Prostate gland (tissue), 2 donors: ENCODE data around the gene KIF5C. TPM values are rescaled to one million over a fixed set of nuclear protein-coding genes. Genes with fewer than 3 reads are reported as not detected.

ENCODE experiments used
- DNase-seq: peaks from one replicate; pipeline ENCODE4 v3.0.0-alpha.2; 2019; ENCODE audit warnings: low spot score
- H3K27ac ChIP-seq, 2 donors: fragments of 200-600 bp; sonication (generic); 2 replicates each; pipeline ENCODE4 v1.5.1; 2017 to 2019
- H3K27me3 ChIP-seq: fragments of 200-600 bp; sonication (generic); replicated peaks from 2 replicates; pipeline ENCODE4 v1.5.1; 2019; ENCODE audit not compliant: insufficient read depth
- H3K36me3 ChIP-seq, 2 donors: fragments of 200-600 bp; sonication (generic); 1 replicate in 1 of 2; 2 replicates in 1 of 2; pipeline versions ENCODE4 v1.5.1 to v1.8.1; 2017 to 2019
- H3K4me1 ChIP-seq: fragments of 200-600 bp; sonication (generic); replicated peaks from 2 replicates; pipeline ENCODE4 v1.5.1; 2019
- H3K4me3 ChIP-seq, 2 donors: fragments of 200-600 bp; sonication (generic); 2 replicates each; pipeline ENCODE4 v1.5.1; 2017 to 2019
- H3K9me3 ChIP-seq: fragments of 200-600 bp; sonication (generic); 2 replicates; pipeline ENCODE4 v1.5.1; 2017
- POLR2A ChIP-seq: fragments of 450-650 bp; IDR thresholded peaks from one replicate; pipeline ENCODE4 v1.6.1; 2016; ENCODE audit warnings: antibody characterized with exemption, mild to moderate bottlenecking
- POLR2AphosphoS5 ChIP-seq: sonication (generic); formaldehyde crosslinking; IDR thresholded peaks from one replicate; pipeline ENCODE4 v1.6.1; 2017; ENCODE audit warnings: antibody characterized with exemption
- WGBS: methylation state at CpG from one replicate; pipeline ENCODE4 v1.1.5; 2018; 5-methylcytosine and 5-hydroxymethylcytosine counted together
- intact Hi-C: fragments of 100-400 bp; cut with DNase I; formaldehyde crosslinking; loops from one replicate; pipeline ENCODE4 v1.14.2; 2022
- total RNA-seq, 2 donors: library from RNA; depleted of rRNA; stranded (reverse); fragments of >200 nt; gene quantifications; one replicate each; pipeline ENCODE4 v1.1.0, GENCODE V29; 2016
- TF ChIP-seq, protein P1 (sequence below), 4 experiments: fragments of 200-600 bp in 2 of 4; fragments of 450-650 bp in 2 of 4; sonication (generic) in 2 of 4; IDR thresholded peaks; 1 replicate in 3 of 4; 2 replicates in 1 of 4; pipeline ENCODE4 v1.5.1; 2016 to 2019; ENCODE audit warnings: antibody characterized with exemption in 4 of 4, mild to moderate bottlenecking in 2 of 4, moderate library complexity in 2 of 4

The KIF5C gene
- total RNA-seq, 2 donors from 2014 or later: 84.3 to 123 TPM

DNA sequence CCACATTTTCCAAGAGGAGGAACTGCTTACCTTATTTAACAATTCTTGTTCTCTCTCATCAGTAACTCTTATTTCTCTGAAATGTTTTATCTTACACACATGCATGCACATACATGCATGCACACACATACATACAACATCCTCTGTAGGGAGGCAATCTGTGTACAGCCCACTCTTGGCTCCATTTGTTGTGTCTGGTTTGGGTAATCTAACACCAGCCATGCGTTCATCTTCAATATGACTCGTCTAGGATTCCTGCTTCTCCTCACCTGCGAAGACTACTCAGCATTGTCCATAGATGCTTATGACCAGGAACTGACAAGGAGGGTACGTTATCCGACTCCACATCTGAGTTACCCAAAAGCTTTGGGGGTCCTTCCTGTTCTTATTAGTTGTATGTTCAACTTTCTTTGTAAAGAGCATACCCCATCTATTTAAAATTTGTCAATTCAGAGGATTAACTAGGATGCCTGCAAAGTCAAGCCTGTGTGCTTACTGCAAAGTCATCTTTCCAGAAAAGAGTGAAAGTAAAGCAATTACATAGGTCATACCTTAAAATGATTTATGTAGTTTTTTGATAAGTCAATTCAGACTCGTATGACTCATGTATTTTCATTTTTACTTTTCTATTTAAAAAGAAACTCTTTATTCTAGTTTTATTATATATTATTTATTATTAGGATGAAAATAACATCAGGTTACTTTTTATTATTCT lies 181.7 kb downstream of the KIF5C start:
- intact Hi-C loops: no loop called here
- H3K27ac ChIP-seq: no peak overlapping the region
- no peaks in the 10 kb centered on the region for H3K9me3 ChIP-seq
- WGBS: 82% methylated on average over 6 of the region's 6 CpGs
- no peaks in the 10 kb centered on the region for H3K36me3 ChIP-seq
- H3K4me3 ChIP-seq: no peak overlapping the region
- DNase-seq: no peak
- H3K27me3 ChIP-seq: no peaks in the 10 kb centered on the region
- TF ChIP-seq POLR2A (no peak), POLR2AphosphoS5 (no peak)
- TF ChIP-seq, protein P1, sequence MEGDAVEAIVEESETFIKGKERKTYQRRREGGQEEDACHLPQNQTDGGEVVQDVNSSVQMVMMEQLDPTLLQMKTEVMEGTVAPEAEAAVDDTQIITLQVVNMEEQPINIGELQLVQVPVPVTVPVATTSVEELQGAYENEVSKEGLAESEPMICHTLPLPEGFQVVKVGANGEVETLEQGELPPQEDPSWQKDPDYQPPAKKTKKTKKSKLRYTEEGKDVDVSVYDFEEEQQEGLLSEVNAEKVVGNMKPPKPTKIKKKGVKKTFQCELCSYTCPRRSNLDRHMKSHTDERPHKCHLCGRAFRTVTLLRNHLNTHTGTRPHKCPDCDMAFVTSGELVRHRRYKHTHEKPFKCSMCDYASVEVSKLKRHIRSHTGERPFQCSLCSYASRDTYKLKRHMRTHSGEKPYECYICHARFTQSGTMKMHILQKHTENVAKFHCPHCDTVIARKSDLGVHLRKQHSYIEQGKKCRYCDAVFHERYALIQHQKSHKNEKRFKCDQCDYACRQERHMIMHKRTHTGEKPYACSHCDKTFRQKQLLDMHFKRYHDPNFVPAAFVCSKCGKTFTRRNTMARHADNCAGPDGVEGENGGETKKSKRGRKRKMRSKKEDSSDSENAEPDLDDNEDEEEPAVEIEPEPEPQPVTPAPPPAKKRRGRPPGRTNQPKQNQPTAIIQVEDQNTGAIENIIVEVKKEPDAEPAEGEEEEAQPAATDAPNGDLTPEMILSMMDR (IDR thresholded peaks at IDR 0.05): no peak
- H3K4me1 ChIP-seq: no peaks in the 10 kb centered on the region

DNA sequence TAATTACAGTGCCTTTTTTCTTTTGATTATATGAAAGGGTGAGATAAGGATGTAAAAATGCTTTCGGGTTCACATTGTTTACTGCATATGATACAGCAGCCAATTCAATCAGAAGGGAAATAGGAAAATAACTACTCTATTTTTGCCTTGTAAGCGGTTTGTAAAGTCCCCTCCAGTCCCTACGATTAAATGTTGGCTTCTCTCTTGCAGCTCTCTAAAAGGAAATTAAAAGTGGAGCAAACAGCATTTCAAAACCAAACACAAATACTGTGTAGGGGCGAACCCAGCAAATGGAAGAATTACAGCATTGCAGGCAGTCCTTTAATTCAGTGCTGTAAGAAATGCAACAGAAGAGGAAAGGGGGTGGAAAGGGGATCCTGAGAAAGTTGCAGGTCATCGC lies 182.4 kb downstream of the KIF5C start:
- H3K36me3 ChIP-seq: no peaks in the 10 kb centered on the region
- H3K4me1 ChIP-seq: no peaks in the 10 kb centered on the region
- intact Hi-C loops: no loop called here
- no peaks in the 10 kb centered on the region for H3K27me3 ChIP-seq
- no peak overlapping the region for H3K27ac ChIP-seq
- H3K9me3 ChIP-seq: no peaks in the 10 kb centered on the region
- no peak overlapping the region for H3K4me3 ChIP-seq
- 36% methylated on average over 5 of the region's 5 CpGs for WGBS
- TF ChIP-seq POLR2A: no peak
- TF ChIP-seq, protein P1 (IDR thresholded peaks at IDR 0.05): no peak
- no peak for TF ChIP-seq POLR2AphosphoS5
- DNase-seq: no peak

DNA sequence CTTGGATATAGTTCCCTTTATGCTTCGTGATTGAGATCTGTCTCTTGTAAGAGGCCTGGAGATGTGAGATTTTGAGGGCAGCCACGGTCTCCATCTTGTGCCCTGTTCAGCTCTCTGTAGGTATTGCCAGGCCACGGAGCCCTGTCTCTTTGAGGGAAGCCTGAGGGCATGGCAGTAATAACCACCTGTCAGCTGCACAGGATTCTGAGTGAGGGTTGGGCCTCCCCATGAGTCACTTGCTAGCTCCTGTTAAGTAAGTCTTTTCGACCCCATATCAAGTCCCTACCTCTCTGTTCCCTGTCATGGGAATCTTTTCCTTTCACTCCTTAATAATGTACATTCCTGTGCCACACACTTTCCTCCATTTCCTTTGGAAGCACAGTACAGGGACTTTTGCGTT lies 183.9 kb downstream of the KIF5C start:
- WGBS: 80% methylated on average over 5 of the region's 5 CpGs
- Histone ChIP-seq H3K36me3 (no peaks in the 10 kb centered on the region), H3K4me1 (no peaks in the 10 kb centered on the region), H3K27me3 (no peaks in the 10 kb centered on the region), H3K4me3 (no peak overlapping the region), H3K27ac (no peak overlapping the region), H3K9me3 (no peaks in the 10 kb centered on the region)
- intact Hi-C loops: no loop called here
- no peak for TF ChIP-seq POLR2A
- no peak for TF ChIP-seq POLR2AphosphoS5
- TF ChIP-seq, protein P1 (IDR thresholded peaks at IDR 0.05): no peak
- no peak for DNase-seq

DNA sequence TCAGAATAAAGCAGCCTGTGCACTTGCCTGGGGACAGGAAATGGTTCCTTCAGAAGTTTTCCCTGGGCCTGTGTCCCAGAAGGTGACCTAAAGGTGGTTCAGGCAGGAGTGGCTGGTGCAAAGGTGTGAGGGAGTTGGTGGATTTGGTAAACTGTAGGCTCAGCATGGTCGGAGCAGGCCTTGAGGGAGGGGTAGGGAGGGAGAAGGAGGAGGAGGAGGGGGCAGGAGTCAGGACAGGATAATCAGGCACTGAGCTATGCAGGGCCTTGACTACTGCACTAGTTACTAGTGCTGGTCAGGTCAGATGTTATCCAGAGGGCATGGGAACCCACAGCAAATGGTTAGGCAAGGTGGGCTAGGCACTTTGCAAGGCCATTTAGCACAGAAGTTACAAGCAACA lies 184.8 kb downstream of the KIF5C start:
- 71% methylated on average over 1 of the region's 1 CpG for WGBS
- H3K4me3 ChIP-seq: no peak overlapping the region
- no peaks in the 10 kb centered on the region for H3K4me1 ChIP-seq
- intact Hi-C loops: no loop called here
- H3K27ac ChIP-seq: no peak overlapping the region
- TF ChIP-seq POLR2A: no peak
- TF ChIP-seq, protein P1 (IDR thresholded peaks at IDR 0.05): no peak
- no peak for TF ChIP-seq POLR2AphosphoS5
- DNase-seq: no peak
- H3K9me3 ChIP-seq: no peaks in the 10 kb centered on the region
- no peaks in the 10 kb centered on the region for H3K27me3 ChIP-seq
- no peaks in the 10 kb centered on the region for H3K36me3 ChIP-seq

DNA sequence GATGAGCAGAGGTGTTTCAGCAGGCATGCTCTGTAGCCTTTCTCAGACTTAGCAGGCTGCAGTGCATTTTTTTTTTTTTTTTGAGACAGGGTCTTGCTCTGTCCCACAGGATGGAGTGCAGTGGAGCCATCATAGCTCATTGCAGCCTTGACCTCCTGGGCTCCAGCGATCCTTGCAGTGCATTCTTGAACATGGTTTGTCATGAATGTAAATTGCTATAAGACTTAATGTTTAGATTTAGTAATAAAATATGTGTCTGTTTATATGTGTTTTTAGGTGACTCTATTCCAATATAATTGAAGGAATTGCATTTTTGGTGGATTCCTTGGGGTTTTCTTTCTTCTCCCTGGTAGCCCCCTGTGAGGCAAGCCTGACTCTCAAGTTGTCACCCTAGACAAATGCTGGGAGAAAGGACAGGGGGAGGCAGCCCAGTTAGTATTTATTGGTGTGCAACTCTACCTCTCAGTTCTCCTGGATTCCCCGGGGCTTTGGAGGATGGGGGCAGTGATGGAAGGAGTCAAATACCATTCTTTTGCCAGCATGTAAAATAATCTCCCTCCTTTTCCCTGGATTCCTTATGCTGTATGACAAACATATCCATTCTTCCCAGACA lies 186.2 kb downstream of the KIF5C start:
- no peak for DNase-seq
- no peaks in the 10 kb centered on the region for H3K4me1 ChIP-seq
- no peaks in the 10 kb centered on the region for H3K9me3 ChIP-seq
- TF ChIP-seq POLR2AphosphoS5 (no peak), POLR2A (no peak)
- TF ChIP-seq, protein P1 (IDR thresholded peaks at IDR 0.05): no peak
- H3K27me3 ChIP-seq: no peaks in the 10 kb centered on the region
- no peak overlapping the region for H3K4me3 ChIP-seq
- H3K36me3 ChIP-seq: no peaks in the 10 kb centered on the region
- intact Hi-C loops: no loop called here
- 74% methylated on average over 2 of the region's 2 CpGs for WGBS
- no peak overlapping the region for H3K27ac ChIP-seq
